Sigmoid colon (tissue), 7 donors: ENCODE measurements around the gene FOXD4L3. TPM values are rescaled to one million over a fixed set of nuclear protein-coding genes. Genes with fewer than 3 reads are reported as not detected.

ENCODE experiments used
- polyA plus RNA-seq, 3 donors: library from polyadenylated mRNA; stranded (reverse); fragments of 200-250 nt; gene quantifications; one replicate each; pipeline ENCODE4 v1.2.3, GENCODE V29; 2013
- total RNA-seq, 4 donors: library from RNA; depleted of rRNA; stranded (reverse); fragments of >200 nt; gene quantifications; one replicate each; pipeline ENCODE4 v1.1.0, GENCODE V29; 2016
- donor health status: healthy with polysubstance abuse.
- donor health status: Bipolar disorder and iron deficiency.
- donor health status: healthy.

The FOXD4L3 gene
- total and polyA plus RNA-seq, 7 donors = 0.03 to 0.60 TPM; not detected in 5

Other genes with a start within 250 kb of the FOXD4L3 start
- gene ZNG1C, start 60.9 kb upstream of the FOXD4L3 start, total RNA-seq = 10 to 100 TPM; 14.3 to 21.6 (median 17.3) TPM
- 10 to 100 TPM in 2 of 3 donors, 1 to 10 TPM in 1; 8.4 to 18.1 (median 11.6) TPM for gene ZNG1C, start 60.9 kb upstream of the FOXD4L3 start, polyA plus RNA-seq
- 100 to 1,000 TPM; 547 to 670 (median 639) TPM for gene PGM5, start 53.7 kb downstream of the FOXD4L3 start, total RNA-seq
- 10 to 100 TPM in 2 of 3 donors, 1 to 10 TPM in 1; 3.9 to 20.6 (median 14.4) TPM for gene PGM5, start 53.7 kb downstream of the FOXD4L3 start, polyA plus RNA-seq
- not detected for gene TMEM252, start 238.0 kb downstream of the FOXD4L3 start, total RNA-seq
- not detected for gene TMEM252, start 238.0 kb downstream of the FOXD4L3 start, polyA plus RNA-seq